IMR-90 (cell line): ENCODE measurements around the gene GSKIP. TPM values are rescaled to one million over a fixed set of nuclear protein-coding genes. Genes with fewer than 3 reads are reported as not detected.

ENCODE experiments used
- ATAC-seq: fragments of 200-7000 bp; cut with Tn5 transposase; 2 replicates; pipeline ENCODE4 v1.9.1; 2020; ENCODE audit warnings: low read depth, mild to moderate bottlenecking, moderate library complexity
- BruUV-seq: library from RNA; stranded (reverse); fragments of 400-500 nt; replicated peaks from 2 replicates; lab custom pipeline; 2021; lab: Mats Ljungman, UMichigan
- CTCF ChIA-PET: fragments of 300-600 bp; formaldehyde crosslinking; extraction: SDS; loops from one replicate; lab custom pipeline; 2021; ENCODE audit warnings: antibody characterized with exemption; lab: Yijun Ruan, JAX
- POLR2A ChIA-PET: fragments of 300-600 bp; sonication (Branson Sonifier 250); formaldehyde crosslinking; loops from one replicate; lab custom pipeline; 2022; ENCODE audit warnings: antibody characterized with exemption; ENCODE audit not compliant: unreplicated experiment; lab: Charles Lee
- DNase-seq: peaks from one replicate; pipeline ENCODE4 v3.0.0; 2013
- H2AFZ ChIP-seq: replicated peaks from 2 replicates; pipeline ENCODE3; 2013; ENCODE audit warnings: low read length, mild to moderate bottlenecking; ENCODE audit not compliant: poor library complexity
- H2AK5ac ChIP-seq: 2 replicates; pipeline ENCODE4 v1.6.1; 2013; ENCODE audit warnings: low read depth, low read length, inconsistent platforms
- H2AK9ac ChIP-seq: replicated peaks from 2 replicates; pipeline ENCODE3; 2013; ENCODE audit warnings: mild to moderate bottlenecking, low read depth, low read length, moderate library complexity; ENCODE audit not compliant: poor library complexity
- H2BK120ac ChIP-seq: 2 replicates; pipeline ENCODE4 v1.6.1; 2013; ENCODE audit warnings: low read depth, low read length, inconsistent platforms
- H2BK15ac ChIP-seq: 3 replicates; pipeline ENCODE4 v1.6.1; 2013; ENCODE audit warnings: low read depth, low read length, inconsistent platforms
- H2BK20ac ChIP-seq: 2 replicates; pipeline ENCODE4 v1.6.1; 2013; ENCODE audit warnings: low read depth, mild to moderate bottlenecking, inconsistent platforms, low read length, moderate library complexity
- H2BK5ac ChIP-seq: 2 replicates; pipeline ENCODE4 v1.6.1; 2013; ENCODE audit warnings: mild to moderate bottlenecking, low read depth, low read length, inconsistent platforms; ENCODE audit not compliant: poor library complexity, severe bottlenecking
- H3K14ac ChIP-seq: replicated peaks from 2 replicates; pipeline ENCODE4 v1.6.1; 2013; ENCODE audit warnings: low read depth, low read length, inconsistent platforms
- H3K18ac ChIP-seq: 2 replicates; pipeline ENCODE4 v1.6.1; 2013; ENCODE audit warnings: low read depth, low read length, control low read depth
- H3K23ac ChIP-seq: 2 replicates; pipeline ENCODE4 v1.6.1; 2013; ENCODE audit warnings: low read depth, low read length, inconsistent platforms
- H3K27ac ChIP-seq: 2 replicates; pipeline ENCODE4 v1.5.1; 2013; ENCODE audit warnings: mild to moderate bottlenecking, control low read depth, low read length; ENCODE audit not compliant: insufficient read depth
- H3K27me3 ChIP-seq: 2 replicates; pipeline ENCODE4 v1.6.1; 2013; ENCODE audit warnings: low read length; ENCODE audit not compliant: control insufficient read depth, insufficient read depth
- H3K36me3 ChIP-seq: 2 replicates; pipeline ENCODE4 v1.6.1; 2013; ENCODE audit warnings: low read length, mixed read lengths; ENCODE audit not compliant: control insufficient read depth, insufficient read depth
- H3K4ac ChIP-seq: 2 replicates; pipeline ENCODE4 v1.6.1; 2013; ENCODE audit warnings: low read depth, low read length, inconsistent platforms
- H3K4me1 ChIP-seq: 2 replicates; pipeline ENCODE4 v1.6.1; 2013; ENCODE audit warnings: low read length, mixed read lengths; ENCODE audit not compliant: control insufficient read depth, insufficient read depth
- H3K4me2 ChIP-seq: 2 replicates; pipeline ENCODE4 v1.6.1; 2013; ENCODE audit warnings: low read depth, mild to moderate bottlenecking, control low read depth, low read length, moderate library complexity
- H3K4me3 ChIP-seq: 2 replicates; pipeline ENCODE4 v1.5.1; 2013; ENCODE audit warnings: low read depth, mild to moderate bottlenecking, control low read depth, low read length, moderate library complexity; ENCODE audit not compliant: insufficient read depth
- H3K56ac ChIP-seq: 2 replicates; pipeline ENCODE4 v1.6.1; 2013; ENCODE audit warnings: low read length, inconsistent platforms; ENCODE audit not compliant: insufficient read depth; ENCODE audit errors: extremely low read depth
- H3K79me1 ChIP-seq, 2 experiments: 2 replicates each; pipeline ENCODE4 v1.6.1; 2013; ENCODE audit warnings: low read length in 2 of 2, inconsistent platforms in 1 of 2, low read depth in 1 of 2
- H3K9ac ChIP-seq: 2 replicates; pipeline ENCODE4 v1.6.1; 2013; ENCODE audit warnings: low read depth, low read length, control low read depth
- H3K9me1 ChIP-seq: 2 replicates; pipeline ENCODE4 v1.6.1; 2013; ENCODE audit warnings: low read length, inconsistent platforms; ENCODE audit not compliant: insufficient read depth
- H3K9me3 ChIP-seq: 2 replicates; pipeline ENCODE4 v1.6.1; 2013; ENCODE audit warnings: low read length; ENCODE audit not compliant: control insufficient read depth, insufficient read depth
- H4K20me1 ChIP-seq: 2 replicates; pipeline ENCODE4 v1.6.1; 2013; ENCODE audit warnings: low read length, inconsistent platforms; ENCODE audit not compliant: insufficient read depth
- H4K5ac ChIP-seq: 2 replicates; pipeline ENCODE4 v1.6.1; 2013; ENCODE audit warnings: mild to moderate bottlenecking, low read depth, low read length, control low read depth
- H4K8ac ChIP-seq, 2 experiments: 2 replicates each; pipeline ENCODE4 v1.6.1; 2013; ENCODE audit warnings: low read depth in 2 of 2, low read length in 2 of 2, control low read depth in 1 of 2, inconsistent platforms in 1 of 2
- H4K91ac ChIP-seq: 2 replicates; pipeline ENCODE4 v1.6.1; 2013; ENCODE audit warnings: low read depth, low read length, inconsistent platforms; ENCODE audit not compliant: insufficient read depth
- ELK1 ChIP-seq: fragments of 150-350 bp; IDR thresholded peaks from 2 replicates; pipeline ENCODE4 v1.6.1; 2016; ENCODE audit warnings: low read depth, mild to moderate bottlenecking, low read length, moderate library complexity, borderline replicate concordance
- FOS ChIP-seq: fragments of 150-350 bp; IDR thresholded peaks from 2 replicates; pipeline ENCODE4 v1.6.1; 2016; ENCODE audit warnings: low read depth, low read length
- MAZ ChIP-seq: IDR thresholded peaks from 2 replicates; pipeline ENCODE4 v1.6.1; 2012; ENCODE audit warnings: low read depth, mild to moderate bottlenecking, low read length, improper control_type of control experiment, moderate library complexity, borderline replicate concordance
- WGBS, 2 experiments: methylation state at CpG; one replicate each; pipeline versions ENCODE4 v1.1.5 to v1.1.7; 2013; ENCODE audit warnings: missing lambda C conversion rate in 2 of 2; ENCODE audit not compliant: insufficient read length in 1 of 2; ENCODE audit errors: extremely low coverage in 2 of 2; 5-methylcytosine and 5-hydroxymethylcytosine counted together
- dilution Hi-C: fragments of 300-500 bp; cut with HindIII; formaldehyde crosslinking; loops from one replicate; pipeline ENCODE4 v1.14.3; 2018; ENCODE audit warnings: low sequenced_read_pairs; ENCODE audit not compliant: unreplicated experiment
- in situ Hi-C: fragments of 300-500 bp; cut with MboI; formaldehyde crosslinking; loops from 3 replicates; pipeline ENCODE4 v1.14.3; 2019; ENCODE audit warnings: low sequenced_read_pairs, inconsistent platforms, mixed read lengths
- intact Hi-C: fragments of 100-400 bp; cut with micrococcal nuclease; formaldehyde crosslinking; loops from 2 replicates; pipeline ENCODE4 v1.10.0; 2022
- polyA plus RNA-seq, 3 experiments: library from polyadenylated mRNA; depleted of rRNA; stranded (reverse); fragments of >200 nt; gene quantifications; 2 replicates each; pipeline ENCODE4 v1.2.3, GENCODE V29; 2012; ENCODE audit warnings: low replicate concordance in 1 of 3
- total RNA-seq: library from RNA; depleted of rRNA; stranded (reverse); fragments of >200 nt; gene quantifications from 2 replicates; pipeline ENCODE4 v1.2.3, GENCODE V29; 2012

GSKIP gene
- total and polyA plus RNA-seq, 2 of the 4 experiments (the other 2 are of a cell fraction) = 11.7 to 22.0 TPM

- Histone ChIP-seq H3K9me1 (no peaks in the 10 kb centered on the region; the same call in 1 of the 2 replicates), H2AK9ac (no peak overlapping the region), H4K5ac (no peak overlapping the region), H3K18ac (no peak overlapping the region), H4K8ac (no peak overlapping the region), H3K23ac (no peak overlapping the region), H2BK20ac (no peak overlapping the region), H3K27me3 (peaks cover 36% of the 10 kb centered on the region), H3K79me1 (no peaks in the 10 kb centered on the region), H4K20me1 (no peaks in the 10 kb centered on the region), H3K4me3 (no peak overlapping the region), H3K4me1 (no peaks in the 10 kb centered on the region), H3K36me3 (no peaks in the 10 kb centered on the region), H4K91ac (no peak overlapping the region), H2BK120ac (no peak overlapping the region), H3K9ac (no peak overlapping the region), H3K4ac (no peak overlapping the region), H2AFZ (no peak overlapping the region), H3K4me2 (no peak overlapping the region), H2AK5ac (no peak overlapping the region), H3K27ac (no peak overlapping the region), H2BK15ac (no peak overlapping the region), H2BK5ac (no peak overlapping the region), H3K9me3 (no peaks in the 10 kb centered on the region), H3K56ac (no peak overlapping the region), H3K14ac (no peak overlapping the region)
- ATAC-seq (no peak), DNase-seq (no peak)
- dilution Hi-C loops (no loop called here), in situ Hi-C loops (no loop called here), intact Hi-C loops (no loop called here)
- TF ChIP-seq FOS = no peak
- no peak for TF ChIP-seq MAZ
- TF ChIP-seq ELK1 = no peak
- ChIA-PET POLR2A (no interaction called here), CTCF (no interaction called here)
- 29% methylated on average over 1 of the region's 8 CpGs; no CpG with 5 or more reads in 1 of the 2 experiments for WGBS, 2 experiments
- no TSS peak for BruUV-seq
Measured at GRCh38 chr14:96398432-96398831, 35.1 kb downstream of the GSKIP start.
